SJSA1 (cell line): ENCODE measurements around the gene CORO1A. TPM values are rescaled to one million over a fixed set of nuclear protein-coding genes. Genes with fewer than 3 reads are reported as not detected.
"Not testable (repeated sequence)": the region's sequence is repeated elsewhere in the genome, so short reads cannot be mapped to it uniquely, and the experiment has no call there.

Experiments
- DNase-seq, 2 experiments: peaks; one replicate each; pipeline ENCODE4 v3.0.0-alpha.2; 2015 to 2020; ENCODE audit warnings: low spot score in 2 of 2, low read depth in 1 of 2
- H3K27ac ChIP-seq: fragments of 250-450 bp; sonication (Bioruptor Pico); 2 replicates; pipeline ENCODE4 v1.5.1; 2020; ENCODE audit warnings: mild to moderate bottlenecking, moderate library complexity
- H3K27me3 ChIP-seq: fragments of 250-450 bp; sonication (Bioruptor Pico); replicated peaks from 2 replicates; pipeline ENCODE4 v1.5.1; 2020; ENCODE audit warnings: mild to moderate bottlenecking, moderate library complexity
- H3K36me3 ChIP-seq: fragments of 250-450 bp; sonication (Bioruptor Pico); 2 replicates; pipeline ENCODE4 v1.5.1; 2020; ENCODE audit warnings: mild to moderate bottlenecking
- H3K4me1 ChIP-seq: fragments of 250-450 bp; sonication (Bioruptor Pico); replicated peaks from 2 replicates; pipeline ENCODE4 v1.6.1; 2021; ENCODE audit warnings: mild to moderate bottlenecking
- H3K4me3 ChIP-seq: fragments of 250-450 bp; sonication (Bioruptor Pico); 2 replicates; pipeline ENCODE4 v1.5.1; 2020; ENCODE audit warnings: mild to moderate bottlenecking
- H3K9me3 ChIP-seq: fragments of 250-450 bp; sonication (Bioruptor Pico); replicated peaks from 2 replicates; pipeline ENCODE4 v1.5.1; 2020; ENCODE audit warnings: mild to moderate bottlenecking
- total RNA-seq: library from RNA; depleted of rRNA; stranded (reverse); fragments of >200 nt; shearing (Covaris generic); gene quantifications from 2 replicates; pipeline ENCODE4 v1.2.3, GENCODE V29; 2014; rRNA removed

Gene CORO1A
- total RNA-seq, 1 experiment from 2014 or later = 4.5 TPM

DNA sequence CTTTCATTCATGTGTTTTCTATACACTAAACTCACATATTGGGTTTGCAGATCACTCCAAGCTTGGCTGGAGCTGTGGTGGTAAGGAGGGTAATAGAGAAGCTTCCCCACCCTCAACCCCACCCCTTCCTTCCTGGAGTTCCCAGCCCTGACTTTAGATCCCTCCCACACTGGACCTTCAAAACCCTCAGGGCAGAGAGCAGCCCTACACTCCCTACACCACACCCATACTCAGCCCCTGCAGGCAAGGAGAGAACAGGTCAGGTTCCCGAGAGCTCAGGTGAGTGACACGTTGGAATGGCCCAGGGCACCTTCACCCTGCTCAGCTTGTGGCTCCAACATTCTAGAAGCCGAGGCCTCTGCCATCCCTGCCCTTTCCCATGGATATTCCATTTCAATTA, 15.6 kb downstream of the CORO1A start, which contains the start of gene SULT1A3:
TSS of gene SULT1A3 (plus strand) at position 207 of the 400 bp plus-strand sequence. CDS start 1,474 bp downstream, outside the sequence.
- H3K27me3 ChIP-seq, H3K4me3 ChIP-seq, H3K36me3 ChIP-seq, H3K4me1 ChIP-seq, H3K27ac ChIP-seq, DNase-seq, H3K9me3 ChIP-seq: not testable (repeated sequence)

DNA sequence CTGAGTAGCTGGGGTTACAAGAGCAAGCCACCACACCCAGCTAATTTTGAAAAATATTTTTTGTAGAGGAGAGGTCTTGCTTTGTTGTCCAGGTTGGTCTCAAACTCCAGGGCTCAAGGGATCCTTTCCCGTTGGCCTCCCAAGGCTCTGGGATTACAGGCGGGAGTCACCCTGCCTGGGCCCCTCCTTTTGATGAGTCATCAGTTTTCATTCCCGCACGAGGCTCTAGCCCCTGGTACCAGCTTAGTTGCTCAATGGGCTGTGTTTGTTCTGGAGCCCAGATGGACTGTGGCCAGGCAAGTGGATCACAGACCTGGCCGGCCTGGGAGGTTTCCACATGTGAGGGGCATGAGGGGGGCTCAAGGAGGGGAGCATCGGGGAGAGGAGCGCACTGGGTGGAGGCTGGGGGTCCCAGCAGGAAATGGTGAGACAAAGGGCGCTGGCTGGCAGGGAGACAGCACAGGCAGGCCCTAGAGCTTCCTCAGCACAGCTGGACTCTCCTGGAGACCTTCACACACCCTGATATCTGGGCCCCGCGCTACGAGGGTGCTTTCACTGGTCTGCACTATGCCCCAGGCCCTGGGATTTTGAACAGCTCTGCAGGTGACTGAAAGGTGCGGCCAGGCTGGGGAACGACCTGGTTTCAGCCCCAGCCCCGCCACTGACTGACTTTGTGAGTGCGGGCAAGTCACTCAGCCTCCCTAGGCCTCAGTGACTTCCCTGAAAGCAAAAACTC, 16.4 kb downstream of the CORO1A start:
- DNase-seq = not testable (repeated sequence)

DNA sequence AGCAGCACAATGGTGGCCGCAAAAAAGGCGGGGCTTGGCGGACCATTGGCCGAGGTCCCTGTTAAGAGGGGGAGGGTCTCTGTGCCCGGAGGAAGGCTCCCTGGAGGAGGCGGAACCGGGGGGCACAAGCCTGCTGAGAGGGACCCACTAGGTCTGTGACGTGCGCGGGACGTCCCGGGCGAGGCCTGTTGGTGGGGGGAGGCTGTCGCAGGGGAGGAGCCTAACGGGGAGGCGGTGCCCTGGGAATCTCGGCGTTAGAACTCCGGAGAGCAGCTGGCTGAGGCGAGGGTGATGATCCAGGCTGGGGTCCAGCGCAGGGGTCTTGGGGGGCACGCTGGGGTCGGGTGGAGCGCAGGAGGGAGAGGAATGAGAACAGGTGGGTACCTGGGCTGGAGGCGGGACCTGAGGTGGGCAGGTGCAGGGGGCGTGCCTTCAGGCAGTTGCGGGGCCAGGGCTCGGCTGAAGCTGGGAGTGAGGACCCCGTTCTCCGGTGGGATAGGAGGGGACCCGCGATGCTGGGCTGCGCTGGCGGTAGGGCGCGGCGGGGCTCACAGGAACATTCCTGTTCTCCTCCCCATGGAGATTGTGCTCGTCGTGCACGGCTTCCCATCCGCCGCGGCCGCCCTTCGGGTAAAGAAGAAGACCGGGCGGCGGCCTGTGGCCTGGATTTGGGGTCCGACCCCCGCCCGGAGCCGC, 22.3 kb downstream of the CORO1A start:
- H3K27ac ChIP-seq, H3K4me1 ChIP-seq, H3K9me3 ChIP-seq, H3K27me3 ChIP-seq, H3K36me3 ChIP-seq, H3K4me3 ChIP-seq: not testable (repeated sequence)
- peak in 1 of 2 experiments; percentile 27 for DNase-seq

More for the DNA sequence above, 16.4 kb downstream of the CORO1A start:
- not testable (repeated sequence) for H3K4me3 ChIP-seq, H3K9me3 ChIP-seq, H3K27me3 ChIP-seq, H3K27ac ChIP-seq, H3K36me3 ChIP-seq, H3K4me1 ChIP-seq

DNA sequence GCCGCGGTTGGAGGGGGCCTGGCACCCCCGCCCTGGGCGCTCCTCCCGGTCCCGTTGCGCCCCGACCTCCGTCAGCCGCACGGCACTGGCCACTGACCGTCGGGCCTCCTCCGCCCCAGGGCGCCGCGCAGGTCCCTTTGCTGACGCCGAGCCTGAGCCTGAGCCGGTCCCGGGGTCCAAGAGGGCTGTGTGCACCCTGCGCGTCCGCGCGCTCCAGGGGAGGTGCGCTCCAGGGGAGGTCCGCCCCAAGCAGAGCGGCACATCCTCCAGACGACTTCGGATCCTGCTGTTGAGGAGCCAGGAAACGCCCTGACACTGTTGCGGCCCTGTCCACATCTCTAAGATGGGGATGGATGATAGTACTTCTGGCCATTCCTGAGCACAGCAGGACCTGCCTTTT, 22.9 kb downstream of the CORO1A start:
- H3K9me3 ChIP-seq, DNase-seq, H3K27ac ChIP-seq, H3K27me3 ChIP-seq, H3K4me1 ChIP-seq, H3K36me3 ChIP-seq, H3K4me3 ChIP-seq: not testable (repeated sequence)

DNA sequence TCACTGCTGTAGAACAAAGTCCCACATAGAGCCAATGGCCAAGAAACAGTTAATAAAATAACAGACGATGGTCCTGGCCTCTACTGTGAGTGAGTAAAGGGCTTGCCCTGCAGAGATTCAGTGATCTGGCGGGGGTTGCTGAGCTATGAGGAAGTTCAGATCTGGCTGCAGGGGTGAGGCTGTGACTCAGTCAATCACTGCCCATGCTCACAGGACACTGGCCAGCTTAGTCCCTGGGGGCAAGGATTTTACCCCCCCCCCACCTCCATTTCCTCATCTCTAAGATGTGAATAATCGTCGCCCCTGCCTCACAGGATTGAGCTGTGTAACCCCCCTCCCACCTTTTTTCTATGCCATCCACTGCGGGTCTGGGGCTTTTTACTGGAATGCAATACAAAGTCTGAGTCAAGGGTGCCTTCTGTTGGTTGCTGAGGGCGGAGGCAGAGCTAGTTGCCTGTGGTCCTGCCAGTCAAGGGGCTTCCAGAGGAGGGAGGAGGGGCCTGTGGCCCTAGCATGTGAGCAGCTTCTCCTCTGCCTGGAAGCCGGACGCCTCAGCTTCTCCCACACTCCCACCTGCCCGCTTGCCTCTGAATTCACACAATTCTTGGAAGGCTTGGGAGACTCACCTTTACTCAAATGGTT, 23.8 kb downstream of the CORO1A start:
- not testable (repeated sequence) for H3K4me1 ChIP-seq, H3K27ac ChIP-seq, H3K36me3 ChIP-seq, H3K27me3 ChIP-seq, H3K9me3 ChIP-seq, H3K4me3 ChIP-seq
- peak in 1 of 2 experiments; percentile 35 for DNase-seq

DNA sequence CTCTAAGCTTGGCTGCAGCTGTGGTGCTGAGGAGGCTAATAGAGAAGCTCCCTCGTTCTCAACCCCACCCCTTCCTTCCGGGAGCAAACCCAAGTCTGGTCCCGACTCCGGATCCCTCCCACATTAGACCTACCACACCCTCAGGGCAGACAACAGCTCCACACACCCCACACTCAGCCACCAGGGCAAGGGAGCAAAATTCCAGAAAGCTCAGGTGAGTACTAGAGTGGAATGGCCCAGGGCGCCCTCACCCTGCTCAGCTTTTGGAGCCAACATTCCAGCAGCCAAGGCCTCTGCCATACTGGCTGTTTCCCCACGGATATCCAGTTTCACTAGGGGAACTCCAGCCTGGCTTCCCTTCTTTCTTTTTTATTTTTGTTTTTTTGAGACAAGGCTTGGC, 25.6 kb downstream of the CORO1A start:
- H3K9me3 ChIP-seq, H3K27me3 ChIP-seq, H3K27ac ChIP-seq, H3K4me3 ChIP-seq, H3K4me1 ChIP-seq, H3K36me3 ChIP-seq: not testable (repeated sequence)
- DNase-seq = peak in 1 of 2 experiments; percentile 8

DNA sequence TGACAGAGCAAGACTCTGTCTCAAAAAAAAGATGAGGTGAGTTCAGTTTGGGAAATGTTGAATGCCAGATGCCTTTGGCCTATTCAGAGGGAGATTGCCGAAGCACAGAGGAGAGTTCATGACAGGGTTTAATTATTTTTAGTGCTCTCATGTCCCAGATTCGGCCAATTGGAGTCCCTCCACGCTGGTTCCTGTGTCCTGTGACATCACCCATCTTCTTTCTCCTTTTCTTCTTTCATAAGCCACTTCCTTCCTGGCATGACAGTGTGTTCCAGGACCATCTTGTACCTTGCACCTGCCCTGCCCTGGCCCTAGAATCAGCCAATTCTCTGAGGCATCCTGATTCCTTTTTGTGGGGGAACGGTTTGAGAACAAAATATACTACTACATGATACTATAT, 28.0 kb downstream of the CORO1A start:
- not testable (repeated sequence) for DNase-seq, H3K4me3 ChIP-seq, H3K36me3 ChIP-seq, H3K27ac ChIP-seq, H3K4me1 ChIP-seq, H3K27me3 ChIP-seq, H3K9me3 ChIP-seq

DNA sequence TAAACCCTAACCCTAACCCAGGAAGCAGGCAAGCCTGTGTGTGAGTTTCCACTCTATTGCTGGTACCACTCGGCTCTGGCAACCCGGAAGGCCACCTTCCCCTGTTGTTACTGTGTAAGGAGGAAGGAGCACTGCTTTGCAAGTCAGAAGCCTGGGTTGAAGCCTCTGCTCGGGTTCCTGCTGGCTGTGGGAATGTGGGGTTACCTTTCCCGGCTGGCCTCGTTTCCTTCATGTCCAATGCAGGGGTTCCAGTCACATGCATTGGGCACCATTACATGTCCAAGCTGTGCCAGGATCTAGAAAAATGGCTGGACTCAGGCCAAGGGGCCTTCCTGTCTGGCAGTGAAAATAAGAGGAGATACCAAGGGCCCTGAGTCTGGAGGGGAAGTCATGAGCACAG, 33.7 kb downstream of the CORO1A start:
- H3K9me3 ChIP-seq, H3K36me3 ChIP-seq, H3K4me3 ChIP-seq, H3K27ac ChIP-seq, H3K27me3 ChIP-seq, H3K4me1 ChIP-seq: not testable (repeated sequence)
- DNase-seq = peak in 1 of 2 experiments; percentile 41

Other genes with a start within 250 kb of the CORO1A start
- 86.2 and 143 TPM in 2 replicates for gene TMEM219, start 221.5 kb upstream of the CORO1A start, total RNA-seq
- 55.7 and 65.8 TPM in 2 replicates for gene TAOK2, start 209.7 kb upstream of the CORO1A start, total RNA-seq
- gene HIRIP3, start 188.0 kb upstream of the CORO1A start, total RNA-seq = 20.3 and 28.0 TPM in 2 replicates
- gene INO80E, start 187.4 kb upstream of the CORO1A start, total RNA-seq = 92.7 and 93.4 TPM in 2 replicates
- not detected in 2 replicates for gene DOC2A, start 172.6 kb upstream of the CORO1A start, total RNA-seq
- not detected in 2 replicates for gene C16orf92, start 160.4 kb upstream of the CORO1A start, total RNA-seq
- 0.55 and 3.1 TPM in 2 replicates for gene TLCD3B, start 152.3 kb upstream of the CORO1A start, total RNA-seq
- 758 and 762 TPM in 2 replicates for gene ALDOA, start 117.8 kb upstream of the CORO1A start, total RNA-seq
- gene PPP4C, start 107.6 kb upstream of the CORO1A start, total RNA-seq = 100 and 134 TPM in 2 replicates
- gene TBX6, start 91.7 kb upstream of the CORO1A start, total RNA-seq = not detected in 2 replicates
- gene YPEL3, start 87.4 kb upstream of the CORO1A start, total RNA-seq = 3.1 and 4.8 TPM in 2 replicates
- 0.50 TPM in 1 of 2 replicates, not detected in the other for gene GDPD3, start 70.1 kb upstream of the CORO1A start, total RNA-seq
- 18.6 and 23.3 TPM in 2 replicates for gene MAPK3, start 60.4 kb upstream of the CORO1A start, total RNA-seq
- 156 and 420 TPM in 2 replicates for gene BOLA2B, start 10.1 kb downstream of the CORO1A start, total RNA-seq
- gene SLX1A, start 10.3 kb downstream of the CORO1A start, total RNA-seq = 14.3 and 43.6 TPM in 2 replicates
- 3.6 and 5.8 TPM in 2 replicates for gene SULT1A3, start 15.7 kb downstream of the CORO1A start, total RNA-seq
- gene NPIPB13, start 64.9 kb downstream of the CORO1A start, total RNA-seq = not detected in 2 replicates
- 55.8 and 60.7 TPM in 2 replicates for gene CD2BP2, start 171.7 kb downstream of the CORO1A start, total RNA-seq
- 25.8 and 42.5 TPM in 2 replicates for gene TBC1D10B, start 186.9 kb downstream of the CORO1A start, total RNA-seq
- gene MYL11, start 191.2 kb downstream of the CORO1A start, total RNA-seq = not detected in 2 replicates
- gene SEPTIN1, start 199.0 kb downstream of the CORO1A start, total RNA-seq = not detected in 2 replicates
- 9.6 and 17.3 TPM in 2 replicates for gene ZNF48, start 211.8 kb downstream of the CORO1A start, total RNA-seq
- 27.0 and 51.8 TPM in 2 replicates for gene ZNF771, start 224.0 kb downstream of the CORO1A start, total RNA-seq
- gene DCTPP1, start 246.4 kb downstream of the CORO1A start, total RNA-seq = 10.5 and 31.6 TPM in 2 replicates